ENCODE results near the gene LETMD1. TPM values are rescaled to one million over a fixed set of nuclear protein-coding genes. Genes with fewer than 3 reads are reported as not detected.

Gene LETMD1
- total RNA-seq (2016; rRNA removed; fragmentation: Illumina TruSeq; extraction: Trizol) = 31.3 and 43.3 TPM in 2 replicates
- total RNA-seq (2016; cell fraction: cytosol; rRNA removed; fragmentation: Illumina TruSeq; extraction: Trizol; ENCODE audit: low read depth) = 38.9 and 41.9 TPM in 2 replicates
- total RNA-seq (2016; cell fraction: insoluble cytoplasmic fraction; rRNA removed; fragmentation: Illumina TruSeq; extraction: Trizol) = 30.1 and 43.5 TPM in 2 replicates
- 40.9 and 47.5 TPM in 2 replicates for total RNA-seq (2016; cell fraction: membrane; rRNA removed; fragmentation: Illumina TruSeq; extraction: Trizol)
- 60.1 and 72.7 TPM in 2 replicates for total RNA-seq (2016; cell fraction: nucleus; rRNA removed; fragmentation: Illumina TruSeq; extraction: Trizol)
- polyA plus RNA-seq (2011; rRNA removed) = 81.5 and 87.7 TPM in 2 replicates
- 67.1 and 81.9 TPM in 2 replicates for polyA plus RNA-seq (2011; cell fraction: cytosol; rRNA removed)
- 87.7 and 105 TPM in 2 replicates for polyA plus RNA-seq (2011; cell fraction: nucleus; rRNA removed)
- 69.6 and 72.9 TPM in 2 replicates for polyA plus RNA-seq (2012)
- polyA plus RNA-seq (2016; cell fraction: cytosol; fragmentation: Illumina TruSeq; extraction: Trizol; ENCODE audit: low read depth) = 16.7 and 17.0 TPM in 2 replicates
- 35.1 and 35.4 TPM in 2 replicates for polyA plus RNA-seq (2016; cell fraction: insoluble cytoplasmic fraction; fragmentation: Illumina TruSeq; extraction: Trizol; ENCODE audit: low read depth)
- 34.3 and 34.9 TPM in 2 replicates for polyA plus RNA-seq (2016; cell fraction: membrane; fragmentation: Illumina TruSeq; extraction: Trizol; ENCODE audit: low read depth)
- 140 and 146 TPM in 2 replicates for polyA plus RNA-seq (2016; cell fraction: nucleus; fragmentation: Illumina TruSeq; extraction: Trizol; ENCODE audit: insufficient read depth, low read depth)
- 91.2 and 186 TPM in 2 replicates for polyA minus RNA-seq (2011; rRNA and poly(A)+ RNA removed; ENCODE audit: low replicate concordance)
- 27.8 and 37.3 TPM in 2 replicates for polyA minus RNA-seq (2011; cell fraction: cytosol; rRNA and poly(A)+ RNA removed)
- 53.9 and 66.5 TPM in 2 replicates for polyA minus RNA-seq (2011; cell fraction: nucleus; rRNA and poly(A)+ RNA removed)
- percentile 83 among the genes with signal in this experiment for Bru-seq, nascent RNA
- percentile 72 among the genes with signal in this experiment for BruChase-seq, experiment 1, labeled RNA remaining after a 6-hour chase
- BruChase-seq, experiment 2, labeled RNA remaining after a 2-hour chase = percentile 77 among the genes with signal in this experiment
- long read RNA-seq, experiment 1, transcript LETMD1-221 (5 exons, 1,480 nt) = minor isoform, 11 of 81 reads
- long read RNA-seq, experiment 1, transcript LETMD1-201 (9 exons, 2,112 nt) = major isoform, 22 of 81 reads
- long read RNA-seq, experiment 1, transcript LETMD1-206 (6 exons, 1,665 nt) = minor isoform, 10 of 81 reads
- long read RNA-seq, experiment 1, partial matches to known transcripts = 0 of 81 reads
- long read RNA-seq, experiment 1, other reads (novel, unspliced or antisense) = 27 of 81 reads
- long read RNA-seq, experiment 2, transcript LETMD1-206 (6 exons, 1,665 nt) = minor isoform, 11 of 119 reads
- long read RNA-seq, experiment 2, transcript LETMD1-221 (5 exons, 1,480 nt) = minor isoform, 15 of 119 reads
- long read RNA-seq, experiment 2, transcript LETMD1-238 (1 exons, 2,948 nt) = major isoform, 20 of 119 reads
- long read RNA-seq, experiment 2, transcript LETMD1-201 (9 exons, 2,112 nt) = minor isoform, 19 of 119 reads
- long read RNA-seq, experiment 2, partial matches to known transcripts = 8 of 119 reads
- long read RNA-seq, experiment 2, other reads (novel, unspliced or antisense) = 38 of 119 reads

- H3K9ac ChIP-seq (ENCODE audit: insufficient read depth, low read depth, low read length) = peak within 1 kb of the TSS; percentile 89
- 3% methylated on average over 25 of the region's 51 CpGs for WGBS (ENCODE audit: low lambda C conversion rate)
- peak within 1 kb of the TSS; percentile 75 to 86 (median 81) for H3K4me3 ChIP-seq (replicated peaks in 1 of 3; ENCODE audit: insufficient read depth in 1 of 3, low read depth in 2 of 3, low read length in 3 of 3)
- BruUV-seq (replicated peaks) = TSS peak; percentile 95
- H4K20me1 ChIP-seq (ENCODE audit: insufficient read depth, low read length) = no peaks in the 10 kb centered on the region
- H3K27me3 ChIP-seq (ENCODE audit: control insufficient read depth in 1 of 2, insufficient read depth in 2 of 2, low read length in 2 of 2) = no peaks in the 10 kb centered on the region; a peak in 1 of 5 replicates
- peak within 1 kb of the TSS; percentile 73 for H2AFZ ChIP-seq (ENCODE audit: low read length)
- peaks cover 22% of the 10 kb centered on the region for H3K4me1 ChIP-seq (ENCODE audit: insufficient read depth, low read length)
- intact Hi-C loops (cut with micrococcal nuclease; ENCODE audit: unreplicated experiment) (loop anchor here (1.0 to 10.0 kb wide), 3 partner anchors 35 to 293 kb away; partner anchors contain the start of gene CSRNP2), in situ Hi-C loops (cut with HindIII; ENCODE audit: extremely low pct_ligation_motif_present, low pct_unique_long_range_greater_than_20kb) (no loop called here)
- ATAC-seq (peak; percentile 99), FAIRE-seq (peak; percentile 100), DNase-seq (ENCODE audit: low spot score) (peak; percentile 98)
- H3K4me2 ChIP-seq (ENCODE audit: low read depth, low read length) = peak within 1 kb of the TSS; percentile 81
- no peaks in the 10 kb centered on the region for H3K9me3 ChIP-seq (ENCODE audit: low read length)
- peaks cover 1 to 5% of the 10 kb centered on the region in 2 experiments; a peak in 3 of 5 replicates for H3K36me3 ChIP-seq (replicated peaks in 1 of 2; ENCODE audit: control insufficient read depth in 1 of 2, insufficient read depth in 2 of 2, low read length in 2 of 2)
- ChIA-PET CTCF (ENCODE audit: low intra/inter-chr PET ratio, low total read pairs) (interaction anchor here (0.9 kb wide), 1 partner anchor 293 kb away, joined by 6 read pairs; no protein-coding TSS in a partner anchor), POLR2A (interaction anchor here (1.3 to 2.0 kb wide), 3 partner anchors 19 to 36 kb away, joined by 4 to 10 read pairs (median 7); partner anchors contain the start of genes CSRNP2 and SLC11A2)
- H3K79me2 ChIP-seq (ENCODE audit: insufficient read depth, low read length) = peaks cover 18% of the 10 kb centered on the region
- H3K27ac ChIP-seq (ENCODE audit: extremely low read length, insufficient read depth, low read length) = peak within 1 kb of the TSS; percentile 94
- TF ChIP-seq ZNF296 (CRISPR knock-in tag; conservative IDR thresholded peaks at IDR 0.05) (no peak), ZBTB33 (CRISPR knock-in tag; IDR thresholded peaks at IDR 0.05) (no peak; the same call in none of the 2 replicates), ESRRA (CRISPR knock-in tag; IDR thresholded peaks at IDR 0.05; ENCODE audit: low read depth) (peak; percentile 72), ZNF816 (CRISPR knock-in tag; IDR thresholded peaks at IDR 0.05; ENCODE audit: borderline replicate concordance) (0 out of 2 replicates have a peak, but pooled peaks have one; percentile 33), ZNF782 (CRISPR knock-in tag; IDR thresholded peaks at IDR 0.05; ENCODE audit: borderline replicate concordance) (peak; percentile 20; the same call in 1 of the 2 replicates), ZNF234 (CRISPR knock-in tag; conservative IDR thresholded peaks at IDR 0.05) (no peak), TBP (CRISPR knock-in tag; IDR thresholded peaks at IDR 0.05) (no peak), CENPX (CRISPR knock-in tag; IDR thresholded peaks at IDR 0.05) (no peak), ZBTB42 (CRISPR knock-in tag; IDR thresholded peaks at IDR 0.05) (0 out of 2 replicates have a peak, but pooled peaks have one; percentile 31), ZNF3 (CRISPR knock-in tag; IDR thresholded peaks at IDR 0.05) (no peak)
- TF ChIP-seq, protein P1, sequence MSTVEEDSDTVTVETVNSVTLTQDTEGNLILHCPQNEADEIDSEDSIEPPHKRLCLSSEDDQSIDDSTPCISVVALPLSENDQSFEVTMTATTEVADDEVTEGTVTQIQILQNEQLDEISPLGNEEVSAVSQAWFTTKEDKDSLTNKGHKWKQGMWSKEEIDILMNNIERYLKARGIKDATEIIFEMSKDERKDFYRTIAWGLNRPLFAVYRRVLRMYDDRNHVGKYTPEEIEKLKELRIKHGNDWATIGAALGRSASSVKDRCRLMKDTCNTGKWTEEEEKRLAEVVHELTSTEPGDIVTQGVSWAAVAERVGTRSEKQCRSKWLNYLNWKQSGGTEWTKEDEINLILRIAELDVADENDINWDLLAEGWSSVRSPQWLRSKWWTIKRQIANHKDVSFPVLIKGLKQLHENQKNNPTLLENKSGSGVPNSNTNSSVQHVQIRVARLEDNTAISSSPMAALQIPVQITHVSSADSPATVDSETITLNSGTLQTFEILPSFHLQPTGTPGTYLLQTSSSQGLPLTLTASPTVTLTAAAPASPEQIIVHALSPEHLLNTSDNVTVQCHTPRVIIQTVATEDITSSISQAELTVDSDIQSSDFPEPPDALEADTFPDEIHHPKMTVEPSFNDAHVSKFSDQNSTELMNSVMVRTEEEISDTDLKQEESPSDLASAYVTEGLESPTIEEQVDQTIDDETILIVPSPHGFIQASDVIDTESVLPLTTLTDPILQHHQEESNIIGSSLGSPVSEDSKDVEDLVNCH (CRISPR knock-in tag; IDR thresholded peaks at IDR 0.05) = no peak
These were observed at the start of gene LETMD1 for GRCh38 chr12:51047655-51048540. Gene LETMD1 (plus strand): TSS chr12:51048327. CDS start chr12:51048357, 30 bp downstream.
